Posterior cingulate gyrus (tissue), 11 donors: ENCODE results near the gene PEX6.

Experiments used
- DNase-seq, 10 donors: peaks; one replicate each; pipeline versions ENCODE4 v3.0.0 to v3.0.0-alpha.2; 2020 to 2021; ENCODE audit warnings: mixed read lengths in 3 of 10
- intact Hi-C: fragments of 100-400 bp; cut with DNase I; formaldehyde crosslinking; loops from one replicate; pipeline ENCODE4 v1.15.1; 2023

Gene PEX6

DNA sequence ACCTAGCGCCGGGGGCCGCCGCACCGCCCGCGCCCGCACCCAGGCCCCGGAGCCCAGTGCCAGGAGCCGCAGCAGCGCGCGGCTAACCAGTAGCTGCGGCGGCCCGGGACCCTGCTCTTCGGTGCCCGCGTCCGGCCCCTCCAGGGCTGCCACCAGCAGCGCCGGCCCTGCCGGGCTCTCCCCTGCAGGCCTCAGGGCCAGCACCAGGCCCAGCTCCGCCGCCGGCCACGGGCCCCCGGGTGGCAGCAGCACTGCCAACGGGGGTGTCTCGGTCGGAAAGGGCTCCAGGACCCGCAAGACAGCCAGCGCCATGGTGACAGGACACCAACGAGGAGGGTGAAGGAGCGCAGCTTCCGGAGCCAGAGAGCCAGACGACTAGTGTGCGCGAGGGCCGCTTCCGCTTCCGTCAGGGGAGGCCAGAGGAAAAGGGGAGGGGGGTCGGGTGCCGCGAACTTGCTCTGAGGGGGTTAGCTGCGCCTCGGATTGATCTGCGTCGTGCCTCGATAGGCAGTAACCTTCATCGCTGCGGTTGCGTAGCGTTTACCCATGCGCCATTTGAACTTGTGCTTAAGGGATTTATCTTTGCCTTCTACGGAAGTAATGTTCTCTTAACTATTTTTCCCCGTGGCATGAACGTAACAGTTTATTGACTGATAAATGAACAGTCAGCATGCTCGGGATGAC is at the start of gene PEX6:
TSS of gene PEX6 (minus strand) at position 343 of the 684 bp plus-strand sequence. CDS start at position 312, 31 bp downstream.
- peak; percentile 75 to 97 (median 92) for DNase-seq
- intact Hi-C loops: no loop called here

GRCh38 chr6:43026365-43026764 is 47.4 kb upstream of the PEX6 start:
- DNase-seq: peak in 2 of 10 donors; percentile 24 to 57
- intact Hi-C loops: no loop called here

DNA sequence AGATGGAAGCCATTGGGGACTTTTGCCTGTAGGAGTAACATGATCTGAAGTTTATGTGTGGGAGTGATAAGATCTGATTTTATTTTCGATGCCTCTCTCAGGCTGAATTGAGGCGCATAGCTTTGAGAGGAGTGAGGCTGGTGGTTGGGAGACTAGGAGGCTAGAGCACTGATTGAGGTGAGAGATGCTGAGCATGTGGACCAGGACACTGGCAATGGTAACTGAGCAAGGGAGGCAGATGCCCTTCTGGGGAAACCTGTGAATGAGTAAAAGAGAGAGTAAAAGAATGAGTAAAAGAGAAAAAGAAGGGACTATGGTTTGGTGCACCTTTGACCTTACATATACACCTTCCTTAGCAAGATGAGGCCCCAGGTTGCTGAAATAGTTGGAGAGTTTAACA is 45.5 kb upstream of the PEX6 start:
- DNase-seq: no peak
- intact Hi-C loops: no loop called here

GRCh38 chr6:43021270-43022047 is 42.5 kb upstream of the PEX6 start, which contains the start of gene RRP36:
Gene RRP36 (plus strand): TSS chr6:43021623. CDS start chr6:43021655, 32 bp downstream.
- peak; percentile 69 to 98 (median 84) for DNase-seq
- intact Hi-C loops: no loop called here

DNA sequence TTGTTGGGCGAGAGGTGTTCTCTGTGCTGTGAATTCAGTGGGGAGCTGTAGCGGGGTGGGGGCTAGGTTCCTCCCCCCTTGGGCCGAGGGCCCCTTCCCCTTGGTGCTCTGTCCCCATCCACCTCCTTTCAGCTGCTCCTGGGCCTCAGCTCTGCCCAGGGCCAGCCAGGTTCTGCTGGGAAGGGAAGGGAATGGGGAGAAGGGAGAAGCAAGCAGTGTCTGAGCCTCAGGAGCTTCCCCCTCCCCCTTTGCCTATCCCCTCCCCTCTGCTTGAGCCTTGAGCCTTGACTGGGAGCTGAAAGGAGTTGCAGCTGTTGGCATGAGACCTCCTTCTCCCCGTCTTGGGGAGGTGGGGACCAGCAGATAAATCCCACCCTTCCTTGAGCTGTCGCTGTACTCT is 41.9 kb upstream of the PEX6 start:
- DNase-seq: peak in 2 of 10 donors; percentile 16 to 54
- intact Hi-C loops: no loop called here

DNA sequence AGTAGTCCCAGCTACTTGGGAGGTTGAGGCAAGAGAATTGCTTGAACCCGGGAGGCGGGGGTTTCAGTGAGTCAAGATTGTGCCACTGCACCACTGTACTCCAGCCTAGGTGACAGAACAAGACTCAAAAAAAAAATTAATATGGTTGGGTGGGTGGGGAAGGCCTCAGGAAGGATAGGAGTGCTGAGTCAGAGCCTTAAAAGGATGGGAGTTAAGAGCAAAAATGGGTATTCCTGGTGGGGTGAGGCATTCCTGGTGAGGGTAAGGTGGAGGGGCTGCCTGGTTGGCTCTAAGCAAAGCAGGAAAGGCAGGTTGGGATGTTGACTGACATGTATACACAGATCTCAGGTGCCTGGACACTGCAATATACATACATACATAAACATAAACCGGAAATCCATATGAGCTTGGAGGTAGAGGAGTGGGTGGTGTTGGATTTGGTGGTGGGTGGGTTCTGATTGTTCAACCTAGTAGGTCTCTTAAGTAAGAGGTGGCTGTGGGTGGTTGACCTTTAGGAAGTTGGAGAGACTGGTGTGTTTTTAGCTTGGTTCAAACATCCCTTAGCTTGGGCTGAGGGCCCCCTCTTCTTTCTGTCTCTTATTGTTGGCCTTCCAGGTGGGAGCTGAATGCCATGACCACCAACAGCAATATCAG is 41.2 kb upstream of the PEX6 start:
- intact Hi-C loops: no loop called here
- peak in 1 of 10 donors; percentile 12 for DNase-seq

- no peak for DNase-seq
- intact Hi-C loops: loop anchor here (10.0 kb wide), 1 partner anchor 156 kb away; the partner anchor contains the start of gene SRF
Observed at GRCh38 chr6:43019152-43019551, 40.2 kb upstream of the PEX6 start.

DNA sequence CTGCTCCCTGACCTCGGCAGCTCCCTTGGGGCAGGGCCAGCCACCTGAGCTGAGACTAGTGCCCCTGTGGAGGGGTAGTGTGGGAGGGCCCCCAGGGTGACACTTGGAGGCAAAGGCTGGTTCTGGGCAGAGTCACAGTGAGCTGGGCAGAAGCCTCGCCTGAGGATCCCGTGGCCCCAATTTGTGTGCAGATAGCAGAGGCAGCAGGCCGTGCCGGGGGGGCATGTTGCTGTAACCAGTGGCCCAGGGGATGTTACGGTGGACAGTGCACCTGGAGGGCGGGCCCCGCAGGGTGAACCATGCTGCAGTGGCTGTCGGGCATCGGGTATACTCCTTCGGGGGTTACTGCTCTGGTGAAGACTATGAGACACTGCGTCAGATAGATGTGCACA is 38.0 kb upstream of the PEX6 start:
- DNase-seq: peak in 2 of 10 donors; percentile 61 to 67
- intact Hi-C loops: loop anchor here (10.0 kb wide), 1 partner anchor 158 kb away; the partner anchor contains the start of gene SRF

DNA sequence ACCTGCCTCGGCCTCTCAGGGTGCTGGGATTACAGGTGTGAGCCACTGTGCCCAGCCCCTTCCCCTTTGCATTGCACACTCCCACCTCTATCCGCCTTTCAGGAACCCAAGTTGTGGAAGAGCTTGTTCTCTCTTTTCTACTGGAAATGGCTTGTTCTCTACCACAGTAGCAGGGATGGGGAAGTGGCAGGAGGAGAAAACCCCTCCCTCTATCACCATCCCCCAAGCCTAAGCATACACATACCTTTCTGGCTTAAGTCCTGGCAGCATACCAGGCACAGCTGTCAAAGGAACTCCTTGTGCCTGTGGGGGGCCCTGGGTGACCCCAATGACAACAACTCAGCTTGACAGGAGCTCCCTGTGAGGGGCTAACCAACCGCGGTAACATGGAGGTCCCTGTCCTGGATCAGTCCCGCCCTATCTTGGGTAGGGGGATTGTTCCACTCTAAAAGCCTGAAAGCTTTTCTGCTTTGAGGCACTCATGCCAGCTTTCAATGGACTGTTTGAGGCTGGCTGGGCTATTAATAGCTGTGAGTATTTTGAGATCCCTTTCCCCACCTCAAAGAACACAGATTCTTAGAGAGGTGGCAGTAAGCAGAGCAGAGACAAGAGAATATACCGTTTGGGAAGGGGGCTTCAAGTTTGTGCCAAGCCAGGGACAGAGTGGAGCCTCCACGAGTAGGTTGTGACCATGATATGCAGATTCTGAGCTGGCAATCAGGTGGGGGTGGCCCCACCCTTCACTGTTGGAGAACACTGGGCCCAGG is 37.4 kb upstream of the PEX6 start:
- DNase-seq: peak in 1 of 10 donors; percentile 64
- intact Hi-C loops: loop anchor here (10.0 kb wide), 1 partner anchor 158 kb away; the partner anchor contains the start of gene SRF

DNA sequence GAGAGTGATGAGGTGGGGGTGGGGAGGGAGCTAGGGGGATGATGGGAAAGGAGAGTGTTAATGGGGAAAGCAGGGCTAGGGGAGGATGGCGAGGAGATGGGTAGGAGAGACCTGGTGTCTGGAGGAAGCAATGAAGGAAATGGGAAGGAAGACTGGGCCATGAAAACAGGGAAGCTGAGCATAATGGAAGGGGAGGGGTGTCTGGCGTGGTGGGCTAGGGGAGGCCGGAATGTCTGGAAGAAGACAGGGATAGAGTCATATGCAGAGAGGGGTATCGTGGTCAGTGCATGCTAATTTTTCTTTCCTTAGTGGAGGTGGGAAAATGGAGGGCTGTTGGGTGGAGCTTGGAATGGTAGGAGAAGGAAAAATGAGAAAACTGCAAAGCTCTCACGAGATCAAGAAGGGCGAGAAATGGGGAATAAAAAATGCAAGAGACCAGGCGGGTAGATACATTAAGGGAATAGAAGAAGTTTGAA is 35.5 kb upstream of the PEX6 start:
- intact Hi-C loops: loop anchor here (5.0 to 10.0 kb wide), 2 partner anchors 82 to 160 kb away; partner anchors contain the start of gene SRF
- DNase-seq: no peak

- peak; percentile 99 to 100 (median 100) for DNase-seq
- intact Hi-C loops: loop anchor here (5.0 to 10.0 kb wide), 2 partner anchors 82 to 161 kb away; partner anchors contain the start of gene SRF
Observed at GRCh38 chr6:43013843-43014433, 35.0 kb upstream of the PEX6 start, which contains the start of the genes KLHDC3 and MEA1. Gene KLHDC3 (plus strand): TSS chr6:43014249. CDS start chr6:43017193, 2,944 bp downstream. Gene MEA1 (minus strand): TSS chr6:43013946. CDS start chr6:43013813, 133 bp downstream.

DNA sequence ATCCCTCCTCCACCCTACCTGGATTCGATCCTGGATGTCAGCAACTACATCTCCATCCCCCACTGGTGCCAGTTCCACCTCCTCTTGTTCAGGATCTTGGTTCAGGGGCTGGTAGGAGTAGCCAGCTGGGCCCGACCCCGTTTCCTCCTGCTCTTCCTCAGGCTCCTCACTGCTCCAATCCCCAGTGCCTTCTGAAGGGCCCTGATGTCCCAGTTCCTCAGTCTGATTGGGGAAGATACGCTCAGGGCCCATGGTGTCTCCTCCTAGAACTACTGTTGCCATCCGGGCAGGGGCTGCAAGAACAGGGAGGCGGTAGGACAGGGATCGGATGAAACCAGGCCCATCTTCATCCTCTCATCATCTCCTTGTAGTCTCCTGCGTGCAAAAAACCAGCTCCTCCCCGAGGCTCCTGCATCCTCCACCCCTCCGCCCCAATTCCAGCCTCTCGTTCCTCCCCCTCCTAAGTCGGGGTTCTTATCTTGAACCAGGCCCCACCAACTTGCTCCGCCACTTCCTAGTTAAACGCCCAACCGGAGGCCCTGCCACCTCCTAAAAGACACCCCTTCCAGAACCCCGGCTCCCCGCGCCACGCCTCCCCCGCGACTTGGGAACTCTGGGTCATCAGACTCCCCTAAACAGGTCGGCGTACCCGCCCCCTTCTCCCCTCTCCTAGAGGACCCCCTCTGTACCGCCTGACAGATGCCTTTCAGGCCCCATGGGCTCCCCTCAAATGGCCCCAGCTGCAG is 34.3 kb upstream of the PEX6 start:
- intact Hi-C loops: loop anchor here (5.0 to 10.0 kb wide), 2 partner anchors 81 to 162 kb away; partner anchors contain the start of gene SRF
- DNase-seq: peak in 1 of 10 donors; percentile 11

GRCh38 chr6:43012364-43012763 is 33.4 kb upstream of the PEX6 start:
- DNase-seq: peak in 2 of 10 donors; percentile 43 to 69
- intact Hi-C loops: loop anchor here (5.0 to 10.0 kb wide), 2 partner anchors 80 to 162 kb away; partner anchors contain the start of gene SRF

GRCh38 chr6:43011207-43011606 is 32.2 kb upstream of the PEX6 start:
- DNase-seq: peak in 2 of 10 donors; percentile 43 to 61
- intact Hi-C loops: loop anchor here (5.0 to 10.0 kb wide), 2 partner anchors 79 to 164 kb away; partner anchors contain the start of gene SRF

DNA sequence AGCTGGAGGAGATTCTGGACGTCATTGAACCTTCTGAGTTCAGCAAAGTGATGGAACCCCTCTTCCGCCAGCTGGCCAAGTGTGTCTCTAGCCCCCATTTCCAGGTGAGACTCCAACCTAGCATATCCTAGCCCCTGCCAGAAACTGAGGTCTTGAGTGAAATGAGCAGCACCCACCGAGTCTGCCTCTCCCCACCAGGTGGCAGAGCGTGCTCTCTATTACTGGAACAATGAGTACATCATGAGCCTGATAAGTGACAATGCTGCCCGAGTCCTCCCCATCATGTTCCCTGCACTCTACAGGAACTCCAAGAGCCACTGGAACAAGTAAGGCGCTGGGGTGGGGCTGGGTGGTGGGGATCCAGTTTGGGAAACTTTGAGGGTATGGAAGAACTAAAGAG is 30.1 kb upstream of the PEX6 start:
- intact Hi-C loops: no loop called here

GRCh38 chr6:43007126-43007525 is 28.1 kb upstream of the PEX6 start:
- DNase-seq: peak in 2 of 10 donors; percentile 29 to 52
- intact Hi-C loops: no loop called here

More for the DNA sequence above, 30.1 kb upstream of the PEX6 start:
- DNase-seq: peak in 5 of 10 donors; percentile 28 to 89 (median 54)

DNA sequence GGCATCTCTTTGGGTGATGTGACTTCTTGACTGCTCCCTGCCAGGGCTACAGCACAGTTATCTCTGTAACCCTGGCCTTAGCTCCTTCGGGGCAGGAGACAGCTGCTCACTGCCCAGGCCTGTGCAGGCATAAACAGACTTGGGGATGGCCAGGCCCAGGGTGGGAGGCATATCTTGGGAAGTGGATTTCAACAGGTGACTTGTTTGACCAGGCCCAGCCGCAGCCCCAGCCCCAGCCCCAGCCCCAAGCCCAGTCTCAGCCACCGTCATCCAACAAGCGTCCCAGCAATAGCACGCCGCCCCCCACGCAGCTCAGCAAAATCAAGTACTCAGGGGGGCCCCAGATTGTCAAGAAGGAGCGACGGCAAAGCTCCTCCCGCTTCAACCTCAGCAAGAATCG is 27.3 kb upstream of the PEX6 start:
- intact Hi-C loops: no loop called here
- peak in 2 of 10 donors; percentile 24 to 79 for DNase-seq

DNA sequence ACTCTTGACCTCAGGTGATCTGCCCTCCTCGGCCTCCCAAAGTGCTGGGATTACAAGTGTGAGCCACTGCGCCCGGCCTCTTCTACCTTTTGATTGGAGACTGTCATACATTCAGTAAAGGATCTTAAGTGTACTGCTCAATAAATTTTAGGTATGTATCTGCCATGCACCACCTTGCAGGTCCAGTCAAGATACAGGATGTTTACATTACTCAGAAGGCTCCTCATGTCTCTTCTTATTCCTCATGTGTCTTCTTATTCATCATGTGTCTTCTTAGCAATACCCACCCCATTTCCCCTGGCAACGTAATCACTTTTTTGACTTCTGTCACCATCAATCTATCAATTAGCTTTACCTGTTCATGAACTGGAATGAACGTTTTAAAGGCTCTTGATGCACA is 26.9 kb upstream of the PEX6 start:
- intact Hi-C loops: no loop called here
- DNase-seq: peak in 2 of 10 donors; percentile 24 to 31
